ENCODE data around the gene ZNF101. TPM values are rescaled to one million over a fixed set of nuclear protein-coding genes. Genes with fewer than 3 reads are reported as not detected.
A peak's percentile ranks its signal among the peaks of the same experiment; 100 is the strongest.

Gene ZNF101
- total and polyA plus RNA-seq, 9 of the 15 experiments (the other 6 are each of a cell fraction or from before 2014, with no cell fraction given), result 9.6 to 20.3 (median 12.4) TPM

- DNase-seq (ENCODE audit: extremely low read depth in 1 of 4, low spot score in 3 of 4) (no peak), ATAC-seq (no peak), FAIRE-seq (no peak)
- Histone ChIP-seq H3K9ac (ENCODE audit: insufficient read depth in 1 of 2, low read depth in 2 of 2, low read length in 2 of 2) (no peak overlapping the region), H3K4me1 (replicated peaks in 1 of 2; ENCODE audit: control insufficient read depth in 2 of 2, insufficient read depth in 2 of 2, low read length in 2 of 2) (peaks cover 0 to 20% of the 10 kb centered on the region in 2 experiments; a peak in 2 of 5 replicates), H3K4me2 (ENCODE audit: insufficient read depth, low read length) (no peak overlapping the region), H3K27ac (ENCODE audit: extremely low read depth, low read depth, low read length) (no peak overlapping the region), H4K20me1 (replicated peaks; ENCODE audit: control insufficient read depth, insufficient read depth, low read length) (no peaks in the 10 kb centered on the region), H3K4me3 (no peak overlapping the region), H3K79me2 (ENCODE audit: control insufficient read depth, insufficient read depth, low read length) (no peaks in the 10 kb centered on the region), H3K9me1 (ENCODE audit: control insufficient read depth, insufficient read depth, low read length) (no peaks in the 10 kb centered on the region), H2AFZ (ENCODE audit: low read depth, low read length) (no peak overlapping the region), H3K9me3 (replicated peaks; ENCODE audit: control insufficient read depth, insufficient read depth, low read depth, low read length) (no peaks in the 10 kb centered on the region), H3K36me3 (ENCODE audit: control insufficient read depth, insufficient read depth, low read length) (peaks cover 30% of the 10 kb centered on the region; the same call in 2 of the 3 replicates), H3K27me3 (ENCODE audit: control insufficient read depth in 2 of 2, insufficient read depth in 2 of 2, low read length in 2 of 2) (no peaks in the 10 kb centered on the region)
- ChIA-PET CTCF (ENCODE audit: low intra/inter-chr PET ratio) (no interaction called here), POLR2A (interaction anchor here (0.5 kb wide), 1 partner anchor 154 kb away, joined by 3 read pairs; no protein-coding TSS in a partner anchor)
- in situ Hi-C loops (cut with MboI) (loop anchor here (25.0 kb wide), 1 partner anchor 93 kb away; the partner anchor contains the start of genes CILP2 and YJEFN3), intact Hi-C loops (cut with micrococcal nuclease) (no loop called here)
- TF ChIP-seq EHMT2 (IDR thresholded peaks at IDR 0.05) (no peak), RBM25 (IDR thresholded peaks at IDR 0.05; ENCODE audit: low read depth, low read length, severe bottlenecking) (peak; percentile 64)
- no TSS peak for BruUV-seq (replicated peaks)
- 82% methylated on average over 2 of the region's 2 CpGs for WGBS (ENCODE audit: insufficient coverage, low coverage, missing lambda C conversion rate)
Observed at GRCh38 chr19:19630426-19630825, 38.2 kb upstream of the ZNF101 start.

GRCh38 chr19:19631346-19631745, 37.3 kb upstream of the ZNF101 start:
- H3K36me3 ChIP-seq (ENCODE audit: control insufficient read depth, insufficient read depth, low read length), result peaks cover 34% of the 10 kb centered on the region; the same call in 2 of the 3 replicates
- intact Hi-C loops (cut with micrococcal nuclease), result no loop called here
- H3K9me1 ChIP-seq (ENCODE audit: control insufficient read depth, insufficient read depth, low read length), result no peaks in the 10 kb centered on the region
- H3K4me1 ChIP-seq (replicated peaks in 1 of 2; ENCODE audit: control insufficient read depth in 2 of 2, insufficient read depth in 2 of 2, low read length in 2 of 2), result peaks cover 0 to 20% of the 10 kb centered on the region in 2 experiments; a peak in 2 of 5 replicates
- H3K79me2 ChIP-seq (ENCODE audit: control insufficient read depth, insufficient read depth, low read length), result no peaks in the 10 kb centered on the region
- no peaks in the 10 kb centered on the region for H3K27me3 ChIP-seq (ENCODE audit: control insufficient read depth in 2 of 2, insufficient read depth in 2 of 2, low read length in 2 of 2)
- POLR2A ChIA-PET, result interaction anchor here (1.2 kb wide), 1 partner anchor 8 kb away, joined by 4 read pairs; no protein-coding TSS in a partner anchor
- H3K9me3 ChIP-seq (replicated peaks; ENCODE audit: control insufficient read depth, insufficient read depth, low read depth, low read length), result no peaks in the 10 kb centered on the region
- no TSS peak for BruUV-seq (replicated peaks)
- no peaks in the 10 kb centered on the region for H4K20me1 ChIP-seq (replicated peaks; ENCODE audit: control insufficient read depth, insufficient read depth, low read length)
- H3K4me3 ChIP-seq, result no peak overlapping the region
- H3K27ac ChIP-seq (ENCODE audit: extremely low read depth, low read depth, low read length), result no peak overlapping the region
- H3K9ac ChIP-seq (ENCODE audit: insufficient read depth in 1 of 2, low read depth in 2 of 2, low read length in 2 of 2), result no peak overlapping the region
- H3K4me2 ChIP-seq (ENCODE audit: insufficient read depth, low read length), result no peak overlapping the region
- in situ Hi-C loops (cut with MboI), result loop anchor here (25.0 kb wide), 1 partner anchor 94 kb away; the partner anchor contains the start of genes CILP2 and YJEFN3
- 81% methylated on average over 7 of the region's 7 CpGs for WGBS (ENCODE audit: insufficient coverage, low coverage, missing lambda C conversion rate)
- no peak for DNase-seq (ENCODE audit: extremely low read depth in 1 of 4, low spot score in 3 of 4)
- CTCF ChIA-PET (ENCODE audit: low intra/inter-chr PET ratio), result no interaction called here
- no peak for FAIRE-seq
- H2AFZ ChIP-seq (ENCODE audit: low read depth, low read length), result no peak overlapping the region
- ATAC-seq, result no peak
- TF ChIP-seq NFXL1 (CRISPR knock-in tag; IDR thresholded peaks at IDR 0.05) (no peak), NUFIP1 (IDR thresholded peaks at IDR 0.05; ENCODE audit: partially characterized antibody) (no peak), HDAC6 (IDR thresholded peaks at IDR 0.05; ENCODE audit: low read depth, low read length) (no peak), KLF6 (CRISPR knock-in tag; IDR thresholded peaks at IDR 0.05; ENCODE audit: borderline replicate concordance) (no peak), ZNF311 (CRISPR knock-in tag; IDR thresholded peaks at IDR 0.05) (no peak), ZNF518B (CRISPR knock-in tag; IDR thresholded peaks at IDR 0.05) (no peak), TOE1 (IDR thresholded peaks at IDR 0.05; ENCODE audit: borderline replicate concordance) (no peak), TOE1 (CRISPR knock-in tag; IDR thresholded peaks at IDR 0.05; ENCODE audit: borderline replicate concordance, low read depth) (no peak), MED1 (CRISPR knock-in tag; IDR thresholded peaks at IDR 0.05; ENCODE audit: borderline replicate concordance) (no peak)
